ENCODE data around the gene CHP2. TPM values are rescaled to one million over a fixed set of nuclear protein-coding genes. Genes with fewer than 3 reads are reported as not detected.
"Not testable (repeated sequence)": the region's sequence is repeated elsewhere in the genome, so short reads cannot be mapped to it uniquely, and the experiment has no call there.

CHP2 gene
- total RNA-seq, 1 donor from 2014 or later = not detected

DNA sequence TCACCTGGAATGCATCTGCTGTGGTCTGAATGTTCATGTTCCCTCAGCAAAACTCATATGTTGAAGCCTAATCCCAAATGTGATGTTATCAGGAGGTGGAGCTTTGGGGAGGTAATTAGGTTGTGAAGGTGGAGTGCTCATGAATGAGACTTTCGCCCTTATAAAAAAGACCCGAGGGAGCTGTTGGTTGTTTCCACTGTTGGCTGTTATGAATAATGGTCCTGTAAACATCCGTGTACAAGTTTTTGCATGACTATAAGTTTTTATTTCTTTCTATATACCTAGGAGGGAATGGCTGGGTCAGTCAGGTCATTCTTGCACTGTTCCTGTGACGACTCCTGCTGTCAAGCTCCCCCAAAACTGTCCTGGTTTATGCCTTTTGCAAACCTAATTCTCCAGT lies 9.6 kb upstream of the CHP2 start:
- DNase-seq (ENCODE audit: low read depth) = no peak

DNA sequence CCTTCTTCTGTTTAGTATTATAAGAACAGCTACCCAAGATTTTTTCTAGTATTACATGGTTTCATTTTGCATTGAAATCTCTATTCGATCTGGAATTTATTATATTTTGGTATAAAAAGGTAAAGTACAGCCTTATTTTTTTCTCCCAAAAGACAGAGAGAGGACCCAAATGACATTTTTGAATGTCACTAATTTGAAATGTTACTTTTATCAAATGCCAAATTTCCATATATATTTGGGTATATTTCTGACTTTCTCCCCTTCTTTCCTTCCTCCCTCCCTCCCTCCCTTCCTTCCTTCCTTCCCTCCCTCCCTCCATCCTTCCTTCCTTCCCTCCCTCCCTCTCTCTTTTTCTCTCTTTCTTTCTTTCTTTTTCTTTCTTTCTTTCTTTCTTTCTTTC lies 6.2 kb upstream of the CHP2 start:
- no peak for DNase-seq (ENCODE audit: low read depth)

DNA sequence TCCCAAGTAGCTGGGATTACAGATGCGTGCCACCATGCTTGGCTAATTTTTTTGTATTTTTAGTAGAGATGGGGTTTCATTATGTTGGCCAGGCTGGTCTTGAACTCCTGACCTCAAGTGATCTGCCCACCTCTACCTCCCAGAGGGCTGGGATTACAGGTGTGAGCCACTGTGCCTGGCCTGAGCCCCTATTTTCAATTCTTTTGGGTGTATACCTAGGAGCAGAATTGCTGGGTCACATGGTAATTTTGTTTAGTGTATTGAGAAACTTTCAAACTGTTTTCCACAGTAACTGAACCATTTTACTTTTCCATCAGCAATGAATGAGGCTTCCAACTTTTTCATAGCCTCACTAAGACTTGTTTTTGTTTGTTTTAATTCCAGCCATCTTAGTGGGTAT lies 3.8 kb upstream of the CHP2 start:
- DNase-seq (ENCODE audit: low read depth) = not testable (repeated sequence)

DNA sequence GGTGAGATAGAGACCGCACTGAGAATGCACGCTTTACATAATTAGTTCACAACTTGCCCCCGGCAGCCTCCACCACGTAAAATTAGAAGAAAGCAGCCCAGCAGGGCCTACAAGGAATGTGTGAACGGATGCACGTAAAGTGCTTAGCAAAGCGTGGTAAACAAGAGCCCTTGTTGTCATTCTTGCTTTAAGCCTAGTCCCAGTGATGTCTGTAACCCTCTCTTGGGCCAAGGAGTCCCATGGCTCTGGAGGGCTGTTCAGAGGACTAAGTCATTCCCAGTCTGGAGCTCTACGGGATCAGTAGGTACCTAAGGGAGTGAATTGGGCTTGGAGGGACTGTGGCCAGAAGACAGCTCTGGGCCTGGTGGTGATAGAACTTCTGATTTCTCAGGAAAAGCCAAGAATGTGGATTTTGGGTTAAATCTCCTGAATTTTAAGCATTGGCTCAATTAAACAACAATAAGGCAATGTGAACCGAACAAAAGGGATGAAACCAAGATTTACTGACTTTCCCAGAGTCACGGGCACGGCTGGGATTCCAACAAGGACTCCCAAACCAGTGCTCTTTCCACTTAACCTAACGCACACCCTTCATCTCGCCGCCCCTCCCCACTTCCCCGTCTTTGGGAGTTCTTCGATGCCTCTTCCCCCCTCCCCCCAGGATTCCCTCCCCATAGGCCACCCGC lies 775 bp upstream of the CHP2 start:
- no peak for DNase-seq (ENCODE audit: low read depth)

DNA sequence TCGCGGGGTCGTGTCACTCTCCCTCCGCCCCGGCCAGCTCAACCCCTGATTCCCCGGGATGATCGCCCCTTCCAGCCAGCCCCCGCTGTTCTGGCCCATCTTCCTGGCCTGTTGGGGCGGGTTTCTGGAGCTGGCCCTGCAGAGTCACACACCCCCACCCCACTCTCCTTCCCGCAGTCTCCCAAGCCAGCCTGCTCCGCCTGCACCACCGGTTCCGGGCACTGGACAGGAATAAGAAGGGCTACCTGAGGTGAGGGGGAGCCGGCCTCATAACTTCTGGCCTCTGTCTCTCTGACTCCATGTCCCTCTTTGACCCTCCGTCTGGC lies 621 bp downstream of the CHP2 start:
- no peak for DNase-seq (ENCODE audit: low read depth)

DNA sequence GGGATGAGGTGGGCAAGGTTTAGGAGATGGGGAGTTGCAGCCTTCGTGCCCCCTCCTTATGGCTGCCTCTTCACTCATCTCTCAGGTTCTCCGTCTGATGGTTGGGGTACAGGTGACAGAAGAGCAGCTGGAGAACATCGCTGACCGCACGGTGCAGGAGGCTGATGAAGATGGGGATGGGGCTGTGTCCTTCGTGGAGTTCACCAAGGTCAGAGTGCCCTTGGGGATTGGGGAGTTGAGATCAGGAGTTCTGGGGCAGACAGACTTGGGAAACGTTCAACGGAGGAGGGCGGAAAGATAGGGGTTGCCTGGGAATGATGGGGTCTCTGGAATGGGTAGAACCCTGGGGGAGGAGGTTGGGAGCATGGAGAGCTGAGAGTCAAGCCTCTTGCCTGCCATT lies 2.3 kb downstream of the CHP2 start:
- no peak for DNase-seq (ENCODE audit: low read depth)

DNA sequence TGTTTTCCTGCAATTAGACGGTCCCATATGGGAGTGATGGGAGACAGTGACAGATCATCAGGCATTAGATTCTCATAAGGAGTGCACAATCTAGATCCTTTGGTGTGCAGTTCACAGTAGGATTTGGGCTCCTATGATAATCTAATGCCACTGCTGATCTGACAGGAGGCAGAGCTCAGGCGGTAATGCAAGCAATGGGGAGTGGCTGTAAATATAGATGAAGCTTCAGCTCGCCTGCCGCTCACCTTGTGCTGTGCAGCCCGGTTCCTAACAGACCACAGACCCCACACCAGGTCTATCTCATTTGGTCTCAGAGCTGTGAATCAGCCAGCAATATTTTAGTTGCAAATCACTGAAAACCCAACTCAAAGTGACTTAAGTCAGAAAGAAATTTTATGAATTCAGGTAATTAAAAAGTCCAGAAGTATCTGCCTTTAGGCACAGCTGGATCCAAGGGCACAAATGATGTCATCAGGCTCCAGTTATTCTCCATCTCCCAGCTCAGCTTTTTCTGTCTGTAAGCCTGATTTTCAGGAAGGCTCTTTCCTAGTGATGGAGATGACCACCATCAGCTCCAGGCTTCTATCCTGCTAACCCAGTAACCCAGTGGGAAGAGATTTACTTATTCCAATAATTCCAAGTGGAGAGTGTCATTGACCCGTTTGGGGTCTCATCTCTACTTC lies 3.3 kb downstream of the CHP2 start:
- DNase-seq (ENCODE audit: low read depth) = no peak

DNA sequence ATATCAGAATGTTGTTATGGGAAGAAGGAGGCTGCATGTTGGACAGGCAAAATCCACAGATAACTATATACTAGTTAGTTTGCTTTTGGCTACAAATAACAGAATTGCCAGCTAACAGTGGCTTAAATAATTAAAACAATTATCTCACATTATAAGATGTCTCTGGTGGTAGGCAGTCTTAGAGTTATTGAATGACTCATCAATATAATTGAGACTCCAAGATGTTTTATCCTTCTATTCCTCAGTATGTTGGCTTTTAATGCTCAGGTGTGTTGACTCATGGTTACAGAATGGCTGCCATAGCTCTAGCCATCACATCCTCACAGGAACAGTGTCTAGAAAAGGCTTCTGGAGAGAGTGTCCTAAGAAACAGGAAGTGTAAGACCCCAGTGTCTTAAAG lies 11.1 kb downstream of the CHP2 start:
- no peak for DNase-seq (ENCODE audit: low read depth)

DNA sequence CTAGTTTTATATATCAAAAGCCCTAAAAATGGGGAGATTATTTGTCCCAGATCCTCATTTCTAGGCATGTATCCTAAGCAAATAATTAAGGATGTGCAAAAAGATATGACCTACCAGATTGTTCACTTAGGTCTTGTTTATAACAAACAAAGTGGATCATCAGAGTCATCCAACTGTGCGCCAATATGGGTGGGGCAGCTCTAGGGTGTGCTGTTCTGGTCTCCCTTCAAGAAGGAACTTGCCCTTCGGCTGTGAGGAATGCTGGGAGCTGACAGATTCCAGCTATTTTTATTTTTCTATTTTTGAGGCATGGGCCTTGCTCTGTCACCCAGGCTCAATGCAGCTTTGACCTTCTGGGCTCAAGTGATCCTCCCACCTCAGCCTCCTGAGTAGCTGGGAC lies 13.8 kb downstream of the CHP2 start:
- DNase-seq (ENCODE audit: low read depth) = no peak

DNA sequence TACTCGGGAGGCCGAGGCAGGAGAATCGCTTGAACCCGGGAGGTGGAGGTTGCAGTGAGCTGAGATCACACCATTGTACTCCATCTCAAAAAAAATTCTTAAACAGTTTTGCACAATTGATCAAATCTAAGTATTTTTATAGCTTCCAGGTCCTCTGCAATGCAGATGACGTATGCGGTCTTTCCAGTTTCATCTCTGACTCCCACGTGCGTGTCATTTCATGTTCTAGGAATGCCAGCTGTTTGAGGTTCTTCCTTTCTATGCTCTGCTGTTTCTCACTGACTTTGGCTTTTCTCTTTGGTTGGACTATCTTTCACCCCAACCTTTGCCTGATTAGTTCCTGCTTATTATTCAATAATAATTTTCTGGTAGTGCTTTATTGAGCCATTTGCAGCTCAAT lies 16.2 kb downstream of the CHP2 start:
- no peak for DNase-seq (ENCODE audit: low read depth)

DNA sequence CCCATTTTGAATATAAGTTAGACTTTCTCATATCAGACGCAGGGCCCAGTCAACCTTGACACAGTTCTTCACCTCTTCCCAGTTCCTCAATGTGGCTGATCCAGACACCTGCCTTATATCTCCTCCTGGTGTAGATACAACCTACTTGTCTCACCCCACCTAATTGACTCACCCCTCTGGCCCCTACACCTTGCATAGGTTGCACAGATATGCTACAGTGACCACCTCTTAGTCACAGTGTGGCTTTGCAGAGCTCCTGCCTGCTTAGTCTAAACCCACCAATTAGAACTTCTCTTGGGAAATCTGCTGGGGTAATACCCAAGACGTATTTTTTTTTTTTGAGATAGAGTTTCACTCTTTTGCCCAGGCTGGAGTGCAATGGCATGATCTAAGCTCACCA lies 16.8 kb downstream of the CHP2 start:
- no peak for DNase-seq (ENCODE audit: low read depth)

DNA sequence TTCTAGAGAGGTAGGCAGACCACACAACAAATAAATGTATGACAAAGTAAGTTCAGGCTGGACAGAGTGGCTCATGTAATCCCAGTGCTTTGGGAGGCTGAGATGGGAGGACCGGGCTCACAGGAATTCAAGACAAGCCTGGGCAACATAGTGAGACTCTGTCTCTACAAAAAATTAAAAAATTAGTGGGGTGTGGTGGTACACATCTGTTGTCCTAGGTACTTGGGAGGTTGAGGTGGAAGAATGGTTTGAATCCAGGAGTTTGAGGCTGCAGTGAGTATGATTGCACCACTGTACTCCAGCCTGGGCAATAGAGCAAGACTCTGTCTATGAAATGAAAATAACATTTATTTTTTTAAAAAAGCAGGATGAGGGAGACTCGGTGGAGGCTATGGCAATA lies 18.5 kb downstream of the CHP2 start:
- no peak for DNase-seq (ENCODE audit: low read depth)

DNA sequence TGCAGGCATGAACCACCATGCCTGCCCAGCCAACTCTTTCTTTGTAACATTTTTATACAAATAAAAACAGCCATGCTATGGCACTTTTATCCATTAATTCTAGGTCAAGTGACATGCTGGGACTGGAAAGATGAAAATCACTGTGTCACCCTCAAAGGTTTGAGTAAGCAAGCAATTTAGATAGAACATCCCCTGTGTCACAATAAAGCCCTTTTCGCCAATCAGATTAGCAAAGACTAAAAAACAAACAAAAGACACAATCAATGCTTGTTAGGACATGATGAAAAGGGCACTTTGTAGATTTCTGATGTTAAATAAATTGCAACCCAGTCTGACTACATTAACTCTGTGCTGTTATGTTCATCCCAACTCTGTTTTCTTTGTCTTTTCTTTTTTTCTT lies 26.4 kb downstream of the CHP2 start:
- DNase-seq (ENCODE audit: low read depth) = no peak

DNA sequence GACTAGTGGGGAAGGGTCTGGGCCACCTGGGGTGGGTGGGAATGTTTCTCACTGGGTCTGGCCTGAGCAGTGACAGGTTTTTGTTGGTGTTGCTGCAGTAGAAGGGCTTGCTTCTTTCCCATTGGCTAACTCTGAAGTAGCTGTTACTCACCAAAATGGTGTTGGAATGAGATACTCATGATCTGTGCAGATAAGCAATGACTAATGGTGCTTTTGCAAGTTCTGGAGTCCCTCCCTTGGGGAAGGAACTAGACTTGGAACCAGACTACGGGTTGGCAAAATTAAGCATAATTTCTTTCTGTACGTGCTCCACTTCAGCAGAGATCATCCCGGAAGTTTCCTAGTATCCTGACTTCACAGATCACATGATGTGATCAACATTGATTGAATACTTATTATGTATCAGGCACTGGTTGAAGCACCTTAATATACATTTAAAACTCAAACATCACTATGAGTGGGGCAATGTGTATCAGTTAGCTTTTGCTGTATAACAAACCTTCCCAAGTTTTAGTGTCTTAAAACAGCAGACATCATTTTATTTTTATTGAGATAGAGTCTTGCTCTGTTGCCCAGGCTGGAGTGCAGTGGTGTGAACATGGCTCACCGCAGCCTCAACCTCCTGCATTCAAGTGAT lies 30.1 kb downstream of the CHP2 start:
- no peak for DNase-seq (ENCODE audit: low read depth)

DNA sequence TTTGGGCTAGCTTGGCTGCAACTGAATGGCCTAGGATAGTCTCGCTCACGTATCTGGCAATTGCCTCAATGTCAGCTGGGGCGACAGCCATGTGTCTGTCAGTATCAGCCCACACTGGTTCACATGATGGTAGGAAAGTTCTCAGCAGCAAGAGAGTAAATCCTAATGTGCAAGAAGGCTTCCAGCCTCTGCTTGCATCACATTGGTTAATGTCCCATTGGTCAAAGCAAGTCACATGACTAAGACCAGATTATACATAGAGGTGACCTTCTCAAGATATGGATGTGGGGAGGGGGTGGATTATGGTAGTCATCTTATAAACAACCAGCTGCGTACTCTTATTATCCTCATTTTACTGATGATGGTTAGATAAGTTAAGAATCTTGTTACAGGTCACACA lies 31.0 kb downstream of the CHP2 start:
- DNase-seq (ENCODE audit: low read depth) = no peak

DNA sequence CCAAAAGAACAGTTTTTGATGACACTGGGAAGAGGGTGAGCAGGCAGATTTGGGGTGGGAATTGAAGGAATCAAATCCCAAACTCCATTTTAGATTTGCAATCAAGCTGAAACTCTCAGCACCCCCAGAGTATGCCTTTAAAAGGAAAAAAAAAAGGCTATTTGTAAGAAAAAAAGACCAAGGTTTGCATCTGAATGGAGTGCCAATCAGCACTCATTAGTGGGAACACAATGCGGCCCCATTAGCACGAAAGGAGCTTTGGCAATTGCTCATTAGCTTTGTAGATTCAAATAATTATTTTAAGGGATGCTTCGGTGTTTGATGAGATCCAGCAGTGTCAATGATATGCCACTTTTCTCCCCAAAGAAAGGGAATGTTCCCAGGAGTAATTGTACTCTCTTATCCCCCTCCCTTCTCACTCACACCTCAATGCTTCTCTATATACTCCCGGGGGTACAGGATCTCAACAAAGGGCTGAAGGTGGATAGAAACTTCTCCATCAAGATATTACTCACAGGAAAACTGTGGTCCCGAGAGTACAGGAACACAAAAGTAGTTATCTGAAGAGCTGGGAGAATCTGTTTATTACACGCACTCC lies 32.2 kb downstream of the CHP2 start:
- DNase-seq (ENCODE audit: low read depth) = no peak

DNA sequence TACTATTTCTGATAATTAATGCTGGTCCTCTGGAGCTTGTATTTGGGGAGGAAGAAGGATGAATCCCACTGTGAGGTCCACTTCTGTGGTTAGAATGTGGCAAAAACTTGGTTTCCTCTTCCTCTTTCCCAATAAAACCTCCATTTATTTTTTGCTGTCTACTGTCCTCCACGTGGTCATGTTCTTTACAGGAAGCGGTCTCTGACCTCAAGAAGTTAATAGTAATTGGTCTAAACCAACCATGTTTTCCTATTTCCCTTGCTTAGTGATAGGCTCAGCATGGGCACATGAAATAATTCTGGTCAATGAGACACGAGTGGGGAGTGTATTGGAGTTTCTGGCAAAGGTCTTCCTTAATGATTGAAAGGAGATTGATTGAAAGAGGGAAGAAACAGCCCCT lies 33.9 kb downstream of the CHP2 start:
- no peak for DNase-seq (ENCODE audit: low read depth)

DNA sequence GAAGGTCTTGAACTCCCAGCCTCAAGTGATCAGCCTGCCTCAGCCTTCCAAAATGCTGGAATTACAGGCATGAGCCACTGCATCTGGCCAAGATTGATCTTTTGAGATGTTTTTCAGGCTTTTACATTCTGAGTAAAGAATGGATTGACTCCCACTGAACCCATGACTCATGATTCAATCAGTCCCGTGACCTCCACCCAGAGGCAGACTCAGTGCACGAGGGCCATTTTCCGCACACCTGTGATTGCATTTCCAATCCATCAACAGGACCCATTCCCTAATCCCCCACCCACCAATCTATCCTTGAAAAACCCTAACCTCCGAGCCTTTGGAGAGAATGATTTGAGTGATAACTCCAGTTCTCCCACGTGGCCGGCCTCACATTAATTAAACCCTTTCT lies 40.6 kb downstream of the CHP2 start:
- DNase-seq (ENCODE audit: low read depth) = no peak

DNA sequence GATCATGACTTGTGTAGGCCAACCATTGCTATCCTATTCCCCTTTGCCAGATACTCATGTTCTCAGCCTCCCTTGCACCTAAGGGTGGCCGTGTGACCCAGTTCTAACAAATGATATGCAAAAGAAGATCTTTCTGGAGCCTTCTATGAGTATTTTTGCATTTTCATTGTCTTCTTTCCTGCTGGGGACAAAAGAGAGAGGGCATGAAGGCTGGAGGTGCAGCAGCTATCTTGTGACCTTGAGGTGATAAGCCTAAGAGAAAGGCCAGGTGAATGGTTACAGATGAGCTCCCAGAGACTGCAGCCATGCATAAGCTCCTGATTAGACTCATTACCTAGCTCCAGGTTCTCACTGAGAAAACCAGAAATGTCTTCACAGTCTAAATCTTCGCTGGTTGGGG lies 42.1 kb downstream of the CHP2 start:
- no peak for DNase-seq (ENCODE audit: low read depth)

DNA sequence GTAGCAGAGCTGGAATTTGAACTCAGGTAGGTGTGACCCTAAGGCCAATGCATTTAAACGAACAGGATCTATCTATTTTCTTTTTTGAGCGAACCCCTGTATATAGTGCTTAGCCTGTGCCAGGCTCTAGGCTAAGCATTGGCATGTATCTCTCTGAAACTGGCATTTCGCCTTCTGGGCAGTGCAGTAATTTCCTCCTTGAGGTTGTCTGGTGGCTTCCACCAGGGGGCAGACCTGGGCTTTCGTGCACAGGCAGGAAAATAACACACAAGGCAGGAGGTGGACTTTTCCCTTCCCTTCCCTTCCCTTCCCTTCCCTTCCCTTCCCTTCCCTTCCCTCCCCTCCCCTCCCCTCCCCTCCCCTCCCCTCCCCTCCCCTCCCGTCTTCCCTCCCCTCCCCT lies 46.6 kb downstream of the CHP2 start:
- peak; percentile 46 for DNase-seq (ENCODE audit: low read depth)

DNA sequence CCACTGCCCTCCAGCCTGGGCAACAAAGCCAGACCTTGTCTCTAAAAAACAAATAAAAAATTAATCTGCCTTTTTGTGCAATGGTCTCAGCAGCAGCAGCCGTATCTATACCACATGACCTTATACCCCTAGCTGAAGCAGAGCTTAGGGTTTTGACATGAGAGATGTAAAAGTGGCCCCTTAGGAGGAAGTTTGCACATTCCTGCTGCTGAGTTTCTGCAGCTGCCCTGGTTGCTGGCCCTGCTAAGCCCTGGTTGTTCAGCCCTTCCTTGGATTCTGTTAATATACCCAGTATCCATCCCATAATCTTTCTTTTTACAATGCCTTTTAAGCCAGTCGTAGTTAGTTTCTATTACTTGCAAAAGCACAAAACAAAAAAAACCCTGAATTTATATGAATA lies 48.0 kb downstream of the CHP2 start:
- no peak for DNase-seq (ENCODE audit: low read depth)

DNA sequence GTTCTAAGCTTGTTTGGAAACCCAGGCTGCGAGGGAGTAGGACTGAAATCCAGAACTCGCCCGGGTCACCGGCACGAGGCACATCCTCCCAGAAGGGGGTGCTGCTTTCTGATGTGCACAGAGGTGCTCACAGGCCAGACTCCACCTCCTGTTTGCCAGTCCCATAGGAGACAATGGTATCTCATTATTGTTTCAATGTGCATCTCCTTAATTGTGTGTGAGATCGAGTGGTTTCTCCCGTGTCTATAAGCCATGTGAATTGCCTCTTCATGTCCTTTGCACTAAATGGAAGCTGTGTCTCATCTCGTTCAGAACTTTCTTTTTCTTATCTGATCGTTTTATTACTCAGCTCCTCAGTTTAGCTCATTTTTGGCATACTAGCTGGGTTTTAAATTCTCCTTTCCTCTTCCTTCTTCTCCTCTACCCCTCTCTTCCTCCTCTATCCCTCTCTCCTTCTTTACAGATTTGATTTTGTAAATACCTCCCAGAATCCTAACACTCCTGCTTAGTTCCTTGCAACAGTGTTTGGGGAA lies 48.8 kb downstream of the CHP2 start:
- peak; percentile 7 for DNase-seq (ENCODE audit: low read depth)

DNA sequence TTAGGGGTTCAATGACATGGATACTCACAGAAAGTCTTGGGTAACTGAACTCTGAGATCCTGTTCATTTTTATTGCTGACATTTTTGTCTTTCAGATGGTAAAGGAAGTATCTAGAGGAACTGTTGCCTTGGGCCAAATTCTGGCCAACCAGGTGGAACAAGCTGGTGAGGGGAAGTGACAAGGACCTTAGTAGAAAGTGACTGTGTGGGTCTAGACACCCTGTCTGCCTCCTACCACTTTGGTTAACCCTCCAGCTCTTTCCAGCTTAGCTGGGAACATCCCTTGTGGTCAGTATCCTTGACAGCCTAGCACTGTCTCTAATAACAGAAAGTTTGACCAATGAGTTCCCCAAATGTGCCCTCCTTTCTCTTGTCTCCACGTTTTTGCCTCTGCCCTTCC lies 52.2 kb downstream of the CHP2 start:
- no peak for DNase-seq (ENCODE audit: low read depth)

All from renal cortical epithelial cell (primary cell).